ENCODE measurements around the gene VPS13D.

DNA sequence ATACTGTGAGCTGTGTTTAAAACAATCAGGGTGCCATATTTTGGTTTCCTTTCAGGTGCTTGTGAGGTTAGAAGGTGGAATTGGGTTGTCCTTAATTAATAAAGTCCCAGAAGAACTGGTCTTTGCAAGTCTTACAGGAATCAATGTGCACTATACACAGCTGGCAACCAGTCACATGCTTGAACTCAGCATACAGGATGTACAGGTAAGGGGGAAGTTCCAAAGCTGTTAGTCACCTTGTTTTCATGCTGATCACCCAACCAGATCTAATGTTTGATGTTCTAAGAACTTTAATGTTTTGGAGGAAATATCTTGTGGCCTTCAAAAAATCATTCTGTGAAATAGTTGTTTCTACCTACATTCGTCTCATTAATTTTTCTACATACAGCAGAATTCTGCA, 156.3 kb downstream of the VPS13D start:
- TF ChIP-seq CTCF (IDR thresholded peaks at IDR 0.05) (no peak), POLR2A (IDR thresholded peaks at IDR 0.05) (no peak)

Measured in vagina (tissue), 2 donors.